ENCODE measurements around the gene PKNOX2.

Gene PKNOX2

GRCh38 chr11:125164422-125165110 lies at the start of gene PKNOX2:
Gene PKNOX2 (plus strand): TSS chr11:125164751. CDS start chr11:125351306, 186,555 bp downstream.
- no peak for DNase-seq

- DNase-seq = no peak
These were observed 47.1 kb upstream of the PKNOX2 start for GRCh38 chr11:125117429-125117828.

GRCh38 chr11:125123194-125123946 lies 41.2 kb upstream of the PKNOX2 start:
- no peak for DNase-seq

DNA sequence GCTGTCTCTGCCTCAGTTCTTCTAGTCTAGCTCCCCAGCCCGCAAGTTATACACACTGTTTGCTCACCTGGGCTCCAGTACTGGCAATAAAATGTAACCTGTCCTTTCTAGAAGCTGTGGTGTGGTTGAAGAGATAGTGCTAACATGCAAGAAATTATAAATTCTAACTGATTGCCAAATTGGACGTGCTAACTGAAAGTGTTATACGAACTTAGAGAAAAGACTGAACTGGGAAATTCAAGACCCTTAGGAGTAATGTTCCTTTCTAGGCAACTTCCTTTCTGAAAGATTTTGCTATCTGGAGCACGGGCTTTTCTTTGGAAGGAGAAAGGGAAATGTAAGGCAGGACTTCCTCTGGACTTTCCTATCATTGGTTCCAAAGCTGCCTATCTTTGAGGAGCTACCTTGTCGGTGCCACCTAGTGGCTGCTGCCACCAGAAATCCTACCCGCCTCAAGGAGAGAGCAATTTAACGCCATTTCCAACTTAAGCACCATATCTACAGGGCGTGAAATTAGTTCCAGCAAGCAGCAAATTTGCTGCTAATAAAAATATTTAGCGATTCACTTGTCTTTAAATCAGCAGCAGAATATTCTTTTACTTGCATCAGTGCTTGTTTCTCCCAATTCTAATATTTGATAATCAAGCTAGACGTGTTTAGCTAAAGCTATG lies 40.5 kb upstream of the PKNOX2 start:
- no peak for DNase-seq

DNA sequence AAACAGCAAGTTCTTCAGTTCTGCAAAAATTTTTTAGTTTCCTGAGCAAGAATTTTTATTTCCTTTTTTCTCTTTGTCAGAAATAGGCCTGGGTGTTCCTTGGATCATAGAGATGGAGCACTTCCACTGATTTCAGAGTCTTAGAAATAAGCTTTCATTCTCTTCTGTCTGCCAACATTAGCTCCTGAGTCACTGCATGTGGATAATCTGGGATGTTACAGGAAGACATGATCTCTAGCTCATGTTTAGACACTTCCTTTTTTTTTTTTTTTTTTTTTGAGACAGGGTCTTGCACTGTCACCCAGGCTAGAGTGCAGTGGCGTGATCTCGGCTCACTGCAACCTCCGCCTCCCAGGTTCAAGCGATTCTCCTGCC lies 39.9 kb upstream of the PKNOX2 start:
- no peak for DNase-seq

DNA sequence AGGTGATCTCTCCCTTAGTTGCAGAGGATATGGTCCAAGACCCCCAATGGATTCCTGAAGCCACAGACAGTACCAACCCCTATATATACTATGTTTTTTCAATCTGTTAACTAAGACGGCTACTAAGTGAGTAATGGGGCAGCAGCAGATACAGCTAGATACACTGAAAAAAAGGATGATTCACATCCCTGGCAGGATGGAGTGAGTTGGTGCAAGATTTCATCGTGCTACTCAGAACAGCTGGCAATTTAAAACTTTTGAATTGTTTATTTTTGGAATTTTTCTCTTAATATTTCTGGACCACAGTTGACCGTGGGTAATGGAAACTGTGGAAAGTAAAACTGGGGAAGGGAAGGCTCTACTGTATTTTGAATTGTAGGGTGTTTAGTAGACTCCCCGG lies 36.1 kb upstream of the PKNOX2 start:
- no peak for DNase-seq

DNA sequence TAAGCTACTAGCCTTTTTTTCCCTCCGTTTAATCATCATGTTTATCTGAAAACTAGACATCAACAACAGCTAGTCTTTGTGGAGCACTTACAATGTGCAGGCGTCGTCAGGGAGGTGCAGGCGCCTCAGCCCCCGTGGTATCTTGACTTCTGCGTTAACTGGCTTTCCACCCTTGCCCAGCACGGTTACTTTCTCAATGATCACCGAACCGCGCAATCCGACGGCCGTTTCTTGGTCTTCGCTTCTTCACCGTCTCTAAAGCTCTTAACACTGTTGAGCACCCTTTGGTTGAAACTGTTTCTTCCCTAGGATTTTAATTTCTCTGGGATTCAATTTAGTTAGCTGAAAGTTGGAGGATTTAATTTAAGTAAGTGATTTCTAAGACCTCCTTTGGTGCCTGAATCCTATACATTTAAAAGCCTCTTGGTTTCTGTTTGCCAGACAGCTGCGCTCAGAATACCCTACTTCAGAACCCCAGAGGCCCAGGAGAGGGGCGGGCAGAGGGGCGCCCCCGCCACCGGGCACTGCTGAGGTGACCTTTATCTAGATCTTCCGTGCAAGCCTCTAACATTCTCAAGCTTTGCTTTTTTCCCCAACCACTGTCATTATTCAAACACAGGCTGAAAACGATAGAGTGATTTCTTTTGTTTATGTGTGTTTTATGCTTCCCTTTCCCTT lies 35.1 kb upstream of the PKNOX2 start:
- no peak for DNase-seq

DNA sequence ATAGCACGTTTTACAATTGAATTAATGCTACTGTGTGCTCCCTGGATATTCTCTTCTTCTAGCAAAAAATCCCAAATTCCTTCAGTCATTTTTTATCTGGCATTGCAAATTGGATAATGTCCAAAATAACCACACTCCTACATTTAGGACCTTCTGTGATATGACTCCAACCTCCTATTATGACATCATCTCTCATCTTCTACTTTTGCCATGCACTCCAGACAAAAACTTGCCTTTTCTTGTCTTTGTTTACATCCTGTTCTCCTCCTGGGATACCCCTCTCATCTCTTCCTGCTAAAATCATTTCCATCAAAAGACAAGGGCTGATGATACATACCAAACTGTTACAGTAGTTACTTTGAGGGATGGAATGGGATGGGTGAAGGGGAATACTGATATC lies 32.5 kb upstream of the PKNOX2 start:
- DNase-seq = no peak

GRCh38 chr11:125132596-125132995 lies 32.0 kb upstream of the PKNOX2 start:
- no peak for DNase-seq

DNA sequence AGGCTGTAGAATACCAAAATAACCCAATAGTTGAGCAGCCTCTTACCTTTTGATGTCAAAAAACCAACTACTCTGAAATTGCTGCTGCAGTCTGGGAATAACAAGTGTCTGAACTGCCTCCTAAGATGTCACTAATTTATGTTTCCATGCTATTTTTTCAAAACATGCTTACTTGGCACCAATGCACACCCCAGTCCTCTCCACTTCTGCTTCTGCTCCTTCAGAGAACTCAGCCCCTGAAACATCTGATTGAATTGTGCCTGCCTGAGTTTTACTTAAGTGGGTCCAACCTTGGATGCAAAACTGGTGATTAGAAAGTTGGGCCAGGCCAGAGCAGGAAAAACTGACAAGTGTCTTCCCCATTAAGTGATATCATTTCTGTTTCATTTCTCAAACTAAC lies 28.6 kb upstream of the PKNOX2 start:
- DNase-seq = no peak

GRCh38 chr11:125138966-125139365 lies 25.6 kb upstream of the PKNOX2 start:
- DNase-seq = no peak

DNA sequence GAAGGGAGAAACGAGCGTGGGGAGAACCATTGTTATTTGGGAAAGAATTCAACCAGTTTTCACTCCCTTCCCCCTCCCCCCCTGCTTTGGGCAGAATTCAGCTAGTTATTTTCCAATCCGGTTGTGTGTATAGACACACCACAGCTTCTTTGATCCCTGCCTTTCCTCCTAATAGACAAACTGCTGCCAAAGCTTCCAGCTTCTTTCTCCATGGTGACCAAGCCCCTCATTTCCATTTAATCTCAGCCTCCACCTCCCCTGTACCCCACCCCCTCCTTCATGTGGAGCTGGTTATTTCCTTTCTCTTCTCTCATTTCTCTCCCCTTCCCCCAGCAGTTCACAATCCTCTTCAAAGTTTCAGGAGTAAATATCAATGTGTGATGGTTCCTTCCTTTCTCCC lies 24.8 kb upstream of the PKNOX2 start:
- no peak for DNase-seq

GRCh38 chr11:125140233-125140632 lies 24.3 kb upstream of the PKNOX2 start:
- no peak for DNase-seq

DNA sequence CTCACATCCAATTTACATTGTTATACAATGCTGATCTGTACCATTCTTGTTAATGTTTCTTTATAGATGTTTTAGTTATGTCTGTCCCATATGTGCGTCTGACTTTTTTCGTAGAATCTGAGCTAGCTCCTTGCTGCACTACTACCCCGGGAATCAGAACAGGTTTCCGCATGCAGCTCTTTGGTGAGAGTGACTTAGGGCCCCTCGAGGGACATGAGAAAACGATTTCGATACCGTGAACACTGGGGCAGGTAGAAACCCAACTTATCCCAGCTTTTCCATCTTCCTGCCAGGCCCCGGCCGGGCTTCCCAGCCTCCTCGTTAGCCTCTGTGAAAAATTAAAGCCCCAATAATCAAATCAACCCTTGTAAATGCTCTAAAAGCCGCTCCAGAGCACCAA lies 23.4 kb upstream of the PKNOX2 start:
- no peak for DNase-seq

DNA sequence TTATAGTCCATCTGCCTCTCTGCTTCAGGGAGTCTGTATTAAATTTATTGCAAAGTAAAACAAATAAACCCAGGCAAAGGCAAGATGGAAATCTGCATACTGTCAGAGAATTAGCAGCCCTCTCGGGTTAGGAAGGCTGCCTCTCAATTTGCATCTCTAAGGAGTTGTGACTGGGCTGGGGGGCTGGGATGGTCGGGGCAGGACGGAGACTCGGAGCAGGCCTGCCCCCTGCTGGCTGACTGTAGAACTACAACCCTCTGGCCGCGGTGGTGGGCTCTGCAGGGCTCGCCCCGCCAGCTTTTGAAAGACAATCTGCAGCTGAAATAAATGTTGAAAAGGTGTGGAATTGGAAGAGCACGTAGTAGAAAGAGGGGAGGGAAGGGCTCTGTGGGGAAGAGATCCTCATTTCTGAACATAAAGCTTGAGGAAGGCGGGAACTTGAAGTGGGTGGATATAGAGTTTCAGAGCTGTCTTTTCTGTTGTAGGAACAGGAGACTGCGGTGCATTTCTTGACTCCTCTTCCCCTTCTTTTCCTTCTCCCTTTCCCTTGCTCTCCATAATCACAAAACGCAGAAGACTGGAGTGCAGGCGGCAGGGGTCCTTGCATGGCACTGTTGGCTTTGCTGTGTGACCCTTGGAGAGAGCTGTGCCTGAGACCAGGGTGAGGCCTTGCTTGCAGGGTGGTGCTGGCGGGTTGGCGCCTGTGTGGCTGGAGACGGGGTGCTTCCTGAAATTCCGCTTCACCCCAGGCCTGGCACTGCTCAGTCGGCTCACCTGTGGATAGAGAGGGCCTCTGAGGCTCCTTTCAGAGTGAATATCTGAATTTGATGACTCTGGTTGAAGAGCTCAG lies 22.6 kb upstream of the PKNOX2 start:
- no peak for DNase-seq

GRCh38 chr11:125146232-125146631 lies 18.3 kb upstream of the PKNOX2 start:
- DNase-seq = no peak

DNA sequence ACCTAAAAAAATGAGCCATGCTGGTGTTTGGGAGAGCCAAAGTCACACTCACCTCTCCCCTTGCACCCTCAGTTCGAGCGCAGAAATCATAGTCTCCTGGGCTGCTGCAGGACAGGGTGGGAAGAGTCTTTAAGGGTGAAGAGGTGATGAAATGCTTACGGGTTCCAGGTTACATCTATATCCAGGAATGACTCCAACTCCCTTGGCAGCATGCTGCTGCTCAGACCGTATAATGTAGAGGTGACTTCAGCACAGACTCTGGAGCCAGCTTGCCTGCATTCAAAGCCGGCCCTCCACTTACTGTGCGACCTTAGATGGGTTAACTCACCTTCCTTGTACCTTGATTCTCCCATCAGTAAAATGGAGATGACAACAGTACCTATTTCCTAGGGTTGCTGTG lies 17.3 kb upstream of the PKNOX2 start:
- DNase-seq = no peak

DNA sequence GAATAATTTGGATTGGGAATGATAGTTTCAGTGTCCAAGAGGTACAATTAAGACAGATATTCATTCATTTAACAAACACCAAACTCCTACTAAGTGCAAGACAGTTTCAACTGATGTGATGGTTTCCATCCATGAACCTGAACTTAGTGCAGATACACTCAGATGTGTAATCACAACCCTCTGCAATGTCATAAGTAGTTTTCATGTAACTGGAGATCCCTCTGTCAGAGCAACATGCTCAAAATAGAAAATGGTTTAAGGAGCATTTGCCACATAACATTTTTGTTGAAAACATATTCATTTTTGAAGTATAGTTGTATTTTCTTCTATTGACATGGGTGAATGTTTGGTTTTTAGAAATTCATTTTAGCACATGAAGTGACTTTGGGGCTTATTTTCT lies 16.5 kb upstream of the PKNOX2 start:
- DNase-seq = no peak

DNA sequence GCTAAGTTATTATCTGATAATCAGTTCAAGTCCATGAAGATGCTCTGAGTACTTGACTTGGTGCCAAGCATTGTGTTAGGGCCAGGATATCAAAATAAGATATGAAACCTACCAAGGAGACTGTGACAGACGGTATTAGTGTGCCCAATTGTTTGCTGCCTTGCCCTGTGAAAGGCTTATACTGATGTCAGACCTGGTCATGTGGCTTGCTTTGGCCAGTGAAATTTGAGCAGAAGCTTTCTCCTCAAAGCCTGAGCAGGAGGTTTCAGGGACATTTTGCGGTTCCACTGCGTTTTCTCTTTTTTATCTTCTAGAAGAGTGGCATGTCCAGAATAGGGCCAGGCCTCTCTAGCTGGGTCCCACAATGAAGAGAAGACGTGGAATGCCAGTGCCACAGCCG lies 15.8 kb upstream of the PKNOX2 start:
- DNase-seq = no peak

- DNase-seq = no peak
These were observed 10.7 kb upstream of the PKNOX2 start for GRCh38 chr11:125153837-125154236.

GRCh38 chr11:125154378-125155099 lies 10.0 kb upstream of the PKNOX2 start:
- no peak for DNase-seq

DNA sequence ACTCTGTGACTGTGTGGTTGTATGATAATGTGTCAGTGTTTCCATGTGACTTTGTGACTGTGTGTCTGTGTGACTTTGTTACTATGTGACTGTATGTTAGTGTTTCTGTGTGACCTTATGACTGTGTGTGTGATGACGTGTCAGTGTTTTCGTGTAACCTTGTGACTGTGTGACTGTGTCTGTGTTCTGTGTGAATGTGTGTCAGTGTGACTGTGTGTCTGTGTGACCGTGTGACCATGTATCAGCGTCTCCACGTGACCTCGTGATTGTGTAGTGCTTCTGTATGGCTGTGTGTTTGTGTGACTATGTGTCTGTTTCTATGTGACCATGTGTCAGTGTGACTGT lies 9.5 kb upstream of the PKNOX2 start:
- no peak for DNase-seq
